Loucy (cell line): ENCODE measurements around the gene TXNL4B.

Source experiments
- H2AFZ ChIP-seq: fragments of 200-600 bp; sonication (generic); 2 replicates; pipeline ENCODE4 v1.6.0; 2016; ENCODE audit warnings: antibody characterized with exemption, mild to moderate bottlenecking, low read length, moderate library complexity
- H3F3A ChIP-seq: fragments of 200-600 bp; 2 replicates; pipeline ENCODE4 v1.6.0; 2016; ENCODE audit warnings: antibody characterized with exemption, low read depth, mild to moderate bottlenecking
- H3K27me3 ChIP-seq: fragments of 200-600 bp; sonication (generic); 2 replicates; pipeline ENCODE4 v1.6.1; 2014; ENCODE audit warnings: low read length, mild to moderate bottlenecking; ENCODE audit not compliant: insufficient read depth, poor library complexity, severe bottlenecking
- H3K36me3 ChIP-seq: fragments of 200-600 bp; sonication (generic); 2 replicates; pipeline ENCODE4 v1.6.1; 2016; ENCODE audit warnings: low read length; ENCODE audit not compliant: insufficient read depth
- H3K4me1 ChIP-seq: fragments of 200-600 bp; sonication (generic); 2 replicates; pipeline ENCODE4 v1.5.1; 2014; ENCODE audit warnings: low read length, mild to moderate bottlenecking; ENCODE audit not compliant: insufficient read depth, poor library complexity, severe bottlenecking
- H3K4me2 ChIP-seq: fragments of 200-600 bp; sonication (generic); 2 replicates; pipeline ENCODE4 v1.6.0; 2014; ENCODE audit warnings: antibody characterized with exemption, low read length, low read depth, mild to moderate bottlenecking; ENCODE audit not compliant: poor library complexity, severe bottlenecking
- H3K4me3 ChIP-seq: fragments of 200-600 bp; sonication (generic); 2 replicates; pipeline ENCODE4 v1.5.1; 2014; ENCODE audit warnings: low read length, mild to moderate bottlenecking, mixed read lengths; ENCODE audit not compliant: poor library complexity, severe bottlenecking
- H3K79me2 ChIP-seq: fragments of 200-600 bp; sonication (generic); 2 replicates; pipeline ENCODE4 v1.6.1; 2014; ENCODE audit warnings: low read length; ENCODE audit not compliant: insufficient read depth
- H3K9ac ChIP-seq: fragments of 200-600 bp; sonication (generic); 2 replicates; pipeline ENCODE4 v1.6.0; 2014; ENCODE audit warnings: mild to moderate bottlenecking, low read depth, low read length, moderate library complexity; ENCODE audit not compliant: poor library complexity, severe bottlenecking
- H3K9me2 ChIP-seq: fragments of 200-600 bp; sonication (generic); replicated peaks from 2 replicates; pipeline ENCODE4 v1.6.1; 2016; ENCODE audit warnings: low read depth, low read length, mixed read lengths
- H3K9me3 ChIP-seq: fragments of 200-600 bp; sonication (generic); 2 replicates; pipeline ENCODE4 v1.6.1; 2014; ENCODE audit warnings: mild to moderate bottlenecking, antibody characterized with exemption, low read length, low read depth; ENCODE audit not compliant: insufficient read depth
- H4K20me1 ChIP-seq: fragments of 200-600 bp; sonication (generic); 2 replicates; pipeline ENCODE4 v1.6.0; 2014; ENCODE audit warnings: antibody characterized with exemption, low read length, mild to moderate bottlenecking; ENCODE audit not compliant: insufficient read depth, poor library complexity, severe bottlenecking
- EZH2phosphoT487 ChIP-seq: fragments of 200-600 bp; IDR thresholded peaks from 2 replicates; pipeline ENCODE4 v1.6.1; 2018; ENCODE audit warnings: antibody characterized with exemption, mild to moderate bottlenecking, moderate library complexity, borderline replicate concordance
- TF ChIP-seq, protein P1 (sequence below): fragments of 200-600 bp; sonication (generic); conservative IDR thresholded peaks from 2 replicates; pipeline ENCODE4 v1.5.1; 2014; ENCODE audit warnings: mild to moderate bottlenecking, antibody characterized with exemption, low read length

Gene TXNL4B

GRCh38 chr16:72128701-72129100, 35.3 kb upstream of the TXNL4B start:
- TF ChIP-seq, protein P1, sequence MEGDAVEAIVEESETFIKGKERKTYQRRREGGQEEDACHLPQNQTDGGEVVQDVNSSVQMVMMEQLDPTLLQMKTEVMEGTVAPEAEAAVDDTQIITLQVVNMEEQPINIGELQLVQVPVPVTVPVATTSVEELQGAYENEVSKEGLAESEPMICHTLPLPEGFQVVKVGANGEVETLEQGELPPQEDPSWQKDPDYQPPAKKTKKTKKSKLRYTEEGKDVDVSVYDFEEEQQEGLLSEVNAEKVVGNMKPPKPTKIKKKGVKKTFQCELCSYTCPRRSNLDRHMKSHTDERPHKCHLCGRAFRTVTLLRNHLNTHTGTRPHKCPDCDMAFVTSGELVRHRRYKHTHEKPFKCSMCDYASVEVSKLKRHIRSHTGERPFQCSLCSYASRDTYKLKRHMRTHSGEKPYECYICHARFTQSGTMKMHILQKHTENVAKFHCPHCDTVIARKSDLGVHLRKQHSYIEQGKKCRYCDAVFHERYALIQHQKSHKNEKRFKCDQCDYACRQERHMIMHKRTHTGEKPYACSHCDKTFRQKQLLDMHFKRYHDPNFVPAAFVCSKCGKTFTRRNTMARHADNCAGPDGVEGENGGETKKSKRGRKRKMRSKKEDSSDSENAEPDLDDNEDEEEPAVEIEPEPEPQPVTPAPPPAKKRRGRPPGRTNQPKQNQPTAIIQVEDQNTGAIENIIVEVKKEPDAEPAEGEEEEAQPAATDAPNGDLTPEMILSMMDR = no peak
- no peak for TF ChIP-seq EZH2phosphoT487

DNA sequence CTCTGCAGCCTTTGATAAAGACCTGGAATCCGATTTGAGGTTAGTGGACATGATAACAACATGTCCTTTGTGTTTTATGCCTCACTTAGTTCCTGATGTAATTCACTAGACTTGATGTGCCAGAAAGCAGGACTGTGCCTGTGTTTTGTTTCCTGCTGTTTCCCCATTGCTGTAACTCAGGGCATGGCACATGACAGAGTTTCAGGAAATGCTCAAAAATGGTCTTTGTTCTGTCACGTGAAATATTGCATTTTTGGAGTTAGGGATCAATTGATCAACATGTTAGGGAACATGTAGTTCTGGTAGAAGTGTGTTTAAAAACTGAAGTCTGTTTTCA, 33.0 kb upstream of the TXNL4B start:
- H3K9ac ChIP-seq = no peak overlapping the region
- H3K27me3 ChIP-seq = no peaks in the 10 kb centered on the region
- H3K4me3 ChIP-seq = no peak overlapping the region
- H3K9me2 ChIP-seq = no peaks in the 10 kb centered on the region
- H3K9me3 ChIP-seq = no peaks in the 10 kb centered on the region
- no peaks in the 10 kb centered on the region for H3K79me2 ChIP-seq
- H3K4me2 ChIP-seq = no peak overlapping the region
- TF ChIP-seq EZH2phosphoT487 = no peak
- TF ChIP-seq, protein P1 = no peak
- H3K4me1 ChIP-seq = no peaks in the 10 kb centered on the region
- H3F3A ChIP-seq = no peaks in the 10 kb centered on the region
- no peaks in the 10 kb centered on the region for H3K36me3 ChIP-seq
- no peaks in the 10 kb centered on the region for H4K20me1 ChIP-seq
- no peak overlapping the region for H2AFZ ChIP-seq

More at GRCh38 chr16:72128701-72129100, 35.3 kb upstream of the TXNL4B start:
- Histone ChIP-seq H3K4me1 (no peaks in the 10 kb centered on the region), H3K9me3 (no peaks in the 10 kb centered on the region), H3K9ac (no peak overlapping the region), H3K4me3 (no peak overlapping the region), H3K79me2 (no peaks in the 10 kb centered on the region), H3K4me2 (no peak overlapping the region), H2AFZ (no peak overlapping the region), H3F3A (no peaks in the 10 kb centered on the region), H4K20me1 (no peaks in the 10 kb centered on the region), H3K27me3 (no peaks in the 10 kb centered on the region), H3K9me2 (no peaks in the 10 kb centered on the region), H3K36me3 (no peaks in the 10 kb centered on the region)

DNA sequence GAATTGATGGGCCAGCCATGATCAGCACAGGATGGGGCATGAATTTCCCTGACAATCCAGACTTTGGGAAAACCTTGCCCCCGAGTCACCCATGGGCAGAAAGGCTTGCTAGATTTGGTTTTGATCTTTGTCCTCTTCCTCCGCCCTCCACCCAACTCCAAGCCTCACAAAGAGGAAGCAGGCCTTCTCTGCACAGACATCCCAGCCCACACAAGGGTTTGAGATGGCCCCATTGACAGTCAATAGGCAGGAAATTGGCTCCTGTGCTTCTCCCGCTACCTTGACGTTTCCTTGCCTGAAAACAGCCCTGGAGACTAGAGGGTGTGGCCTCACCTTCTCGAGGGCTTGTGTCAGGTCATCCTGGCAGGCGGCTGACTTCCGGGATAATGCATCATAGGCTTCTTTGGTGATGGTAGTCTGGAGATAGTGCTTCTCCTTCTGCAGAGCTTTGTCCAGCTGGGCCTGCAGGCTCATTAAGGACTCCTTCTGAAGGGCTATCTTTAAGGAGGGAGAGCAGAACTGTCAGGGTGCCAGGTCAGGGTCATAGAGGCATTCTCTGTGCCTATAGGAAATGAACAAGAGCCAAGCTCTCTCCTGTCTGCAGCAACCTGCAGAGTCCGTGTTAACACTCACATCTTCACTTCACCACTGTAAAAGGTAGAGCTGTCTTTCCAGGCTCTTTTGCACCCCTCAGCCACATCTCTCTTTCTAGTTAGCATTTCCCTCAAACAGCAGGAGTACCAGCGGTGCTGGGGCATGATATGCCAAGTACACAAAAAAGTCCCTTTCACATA, 32.4 kb upstream of the TXNL4B start:
- no peak for TF ChIP-seq EZH2phosphoT487
- TF ChIP-seq, protein P1 = no peak
- Histone ChIP-seq H3K79me2 (no peaks in the 10 kb centered on the region), H3K4me3 (no peak overlapping the region), H3K9ac (no peak overlapping the region), H3F3A (no peaks in the 10 kb centered on the region), H4K20me1 (no peaks in the 10 kb centered on the region), H3K36me3 (no peaks in the 10 kb centered on the region), H3K27me3 (no peaks in the 10 kb centered on the region), H3K9me2 (no peaks in the 10 kb centered on the region), H2AFZ (no peak overlapping the region), H3K9me3 (no peaks in the 10 kb centered on the region), H3K4me1 (no peaks in the 10 kb centered on the region), H3K4me2 (no peak overlapping the region)
